ENCODE measurements around the gene SDCBP2.

SDCBP2 gene

DNA sequence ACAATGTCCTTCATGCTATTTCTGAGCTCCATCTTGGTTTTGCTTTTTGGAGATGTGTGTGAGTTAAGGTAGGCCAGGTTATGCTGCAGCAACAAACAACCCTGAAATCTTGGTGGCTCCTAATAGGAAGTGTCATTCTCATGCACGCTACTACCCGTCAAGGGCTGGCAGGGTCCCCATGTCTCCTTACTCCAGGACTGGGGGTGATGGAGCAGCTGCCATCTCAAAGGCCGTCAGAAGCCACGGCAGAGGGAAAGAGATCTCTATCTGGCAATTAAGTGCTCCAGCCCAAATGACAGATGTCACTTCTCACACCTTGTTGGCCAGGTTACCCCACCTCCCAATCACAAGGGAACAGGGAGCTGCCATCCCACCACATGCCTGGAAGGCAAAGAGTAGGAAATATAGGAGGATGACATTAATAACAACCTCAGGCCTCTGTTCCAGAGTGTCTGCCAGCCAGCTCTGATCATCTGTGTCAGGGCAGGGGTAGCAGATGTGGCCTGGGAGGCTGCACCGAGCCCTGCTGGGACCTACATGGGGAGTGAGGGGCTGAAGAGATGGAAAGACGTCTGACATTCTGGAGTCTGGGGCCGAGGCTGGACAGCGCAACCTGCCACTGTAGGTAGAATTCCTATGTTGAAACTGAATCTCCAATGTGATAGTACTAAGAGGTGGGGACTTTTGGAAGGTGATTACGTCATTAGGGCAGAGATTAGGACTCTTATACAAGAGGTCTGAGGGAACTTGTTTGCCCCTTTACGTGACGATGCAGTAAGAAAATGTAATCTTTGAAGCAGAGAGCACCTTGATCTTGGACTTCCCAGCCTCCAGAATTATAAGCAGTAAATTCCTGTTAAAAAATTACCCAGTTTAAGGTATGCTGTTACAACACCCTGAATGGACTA is 4.8 kb upstream of the SDCBP2 start:
- ChIA-PET CTCF (no interaction called here), POLR2A (no interaction called here)
- DNase-seq (ENCODE audit: extremely low spot score) = no peak
- TF ChIP-seq HDGF (IDR thresholded peaks at IDR 0.05; ENCODE audit: borderline replicate concordance) (no peak), ZNF384 (IDR thresholded peaks at IDR 0.05) (no peak), ELF4 (IDR thresholded peaks at IDR 0.05) (no peak), SP1 (IDR thresholded peaks at IDR 0.05) (no peak), ARNT (IDR thresholded peaks at IDR 0.05) (no peak), TARDBP (IDR thresholded peaks at IDR 0.05) (no peak), FOXM1 (IDR thresholded peaks at IDR 0.05; ENCODE audit: borderline replicate concordance) (no peak), FOXA1 (IDR thresholded peaks at IDR 0.05) (no peak), CTBP1 (IDR thresholded peaks at IDR 0.05; ENCODE audit: borderline replicate concordance) (no peak), SUZ12 (IDR thresholded peaks at IDR 0.05) (no peak)

DNA sequence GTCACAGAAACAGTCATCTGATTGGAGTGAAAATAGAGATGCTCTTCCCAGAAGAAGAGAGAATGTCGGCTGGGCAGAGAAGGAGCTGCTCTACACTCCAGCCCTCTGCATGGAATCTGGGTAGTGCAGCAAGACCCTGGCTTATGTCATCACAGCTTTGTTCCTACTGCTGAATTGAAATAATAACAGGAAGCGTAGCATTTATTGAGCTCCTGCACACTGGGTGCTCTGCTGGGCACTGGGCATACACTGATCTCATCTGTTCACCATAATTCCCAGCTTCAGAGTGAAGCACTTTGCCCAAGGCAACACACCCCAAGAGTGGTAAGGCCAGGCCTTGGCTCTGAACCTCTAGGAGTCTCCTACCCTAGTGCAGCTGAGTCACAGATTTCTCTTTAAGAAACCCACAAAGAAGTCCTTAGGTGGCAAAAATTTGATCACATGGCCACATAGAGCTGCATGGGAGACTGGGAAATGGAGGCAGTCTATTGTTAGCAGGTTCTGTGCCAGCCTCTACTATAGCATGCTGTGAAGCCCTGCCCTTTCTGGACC is 3.9 kb upstream of the SDCBP2 start:
- no peak for DNase-seq (ENCODE audit: extremely low spot score)
- POLR2A ChIA-PET = no interaction called here
- CTCF ChIA-PET = interaction anchor here (1.1 kb wide), 1 partner anchor 104 kb away, joined by 4 read pairs; no protein-coding TSS in a partner anchor
- TF ChIP-seq ARNT (IDR thresholded peaks at IDR 0.05) (no peak), FOXK2 (IDR thresholded peaks at IDR 0.05) (no peak), ELF4 (IDR thresholded peaks at IDR 0.05) (no peak), TARDBP (IDR thresholded peaks at IDR 0.05) (no peak)
- TF ChIP-seq, protein P1, sequence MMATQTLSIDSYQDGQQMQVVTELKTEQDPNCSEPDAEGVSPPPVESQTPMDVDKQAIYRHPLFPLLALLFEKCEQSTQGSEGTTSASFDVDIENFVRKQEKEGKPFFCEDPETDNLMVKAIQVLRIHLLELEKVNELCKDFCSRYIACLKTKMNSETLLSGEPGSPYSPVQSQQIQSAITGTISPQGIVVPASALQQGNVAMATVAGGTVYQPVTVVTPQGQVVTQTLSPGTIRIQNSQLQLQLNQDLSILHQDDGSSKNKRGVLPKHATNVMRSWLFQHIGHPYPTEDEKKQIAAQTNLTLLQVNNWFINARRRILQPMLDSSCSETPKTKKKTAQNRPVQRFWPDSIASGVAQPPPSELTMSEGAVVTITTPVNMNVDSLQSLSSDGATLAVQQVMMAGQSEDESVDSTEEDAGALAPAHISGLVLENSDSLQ (IDR thresholded peaks at IDR 0.05) = no peak

DNA sequence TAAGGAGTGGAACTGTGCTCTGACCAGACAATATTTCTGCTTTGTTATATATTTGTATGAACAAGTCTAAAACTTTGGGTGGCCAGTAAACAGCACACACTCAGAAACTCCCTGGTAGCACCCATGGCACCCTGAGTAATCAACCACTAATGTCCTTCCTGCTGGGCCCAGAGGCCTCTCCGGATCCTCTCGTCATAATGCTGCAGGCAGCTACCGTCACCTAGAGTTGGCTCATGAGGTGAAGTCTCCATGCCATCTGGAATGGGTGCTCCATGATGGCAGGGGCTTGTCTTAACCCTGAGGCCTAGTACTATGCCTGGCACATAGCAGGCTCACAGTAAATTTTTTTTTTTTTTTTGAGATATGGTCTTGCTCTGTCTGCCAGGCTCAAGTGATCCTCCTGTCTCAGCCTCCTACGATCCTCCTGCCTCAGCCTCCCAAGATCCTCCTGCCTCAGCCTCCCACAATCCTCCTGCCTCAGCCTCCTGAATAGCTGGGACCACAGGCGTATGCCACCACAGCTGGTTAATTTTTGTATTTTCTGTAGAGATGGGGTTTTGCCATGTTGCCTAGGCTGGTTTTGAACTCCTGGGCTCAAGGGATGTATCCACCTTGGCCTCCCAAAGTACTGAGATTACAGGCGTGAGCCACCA is 3.0 kb upstream of the SDCBP2 start:
- no peak for TF ChIP-seq ARNT (IDR thresholded peaks at IDR 0.05)
- TF ChIP-seq BHLHE40 (IDR thresholded peaks at IDR 0.05; ENCODE audit: borderline replicate concordance) = no peak
- TF ChIP-seq LEF1 (IDR thresholded peaks at IDR 0.05; ENCODE audit: borderline replicate concordance) = no peak
- no peak for TF ChIP-seq FOXA1 (IDR thresholded peaks at IDR 0.05)
- no peak for TF ChIP-seq TARDBP (IDR thresholded peaks at IDR 0.05)
- TF ChIP-seq NFRKB (IDR thresholded peaks at IDR 0.05) = no peak
- no peak for TF ChIP-seq CTBP1 (IDR thresholded peaks at IDR 0.05; ENCODE audit: borderline replicate concordance)
- TF ChIP-seq, protein P1 (IDR thresholded peaks at IDR 0.05) = no peak
- no peak for TF ChIP-seq FOXM1 (IDR thresholded peaks at IDR 0.05; ENCODE audit: borderline replicate concordance)
- no peak for TF ChIP-seq HDGF (IDR thresholded peaks at IDR 0.05; ENCODE audit: borderline replicate concordance)
- TF ChIP-seq ELF4 (IDR thresholded peaks at IDR 0.05) = no peak
- TF ChIP-seq L3MBTL2 (conservative IDR thresholded peaks at IDR 0.05) = no peak
- no peak for TF ChIP-seq FOXK2 (IDR thresholded peaks at IDR 0.05)
- no peak for TF ChIP-seq SUZ12 (IDR thresholded peaks at IDR 0.05)
- TF ChIP-seq SP1 (IDR thresholded peaks at IDR 0.05) = no peak
- no peak for TF ChIP-seq ZNF384 (IDR thresholded peaks at IDR 0.05)
- ChIA-PET CTCF (interaction anchor here (1.1 kb wide), 1 partner anchor 105 kb away, joined by 4 read pairs; no protein-coding TSS in a partner anchor), POLR2A (no interaction called here)
- DNase-seq (ENCODE audit: extremely low spot score) = no peak

DNA sequence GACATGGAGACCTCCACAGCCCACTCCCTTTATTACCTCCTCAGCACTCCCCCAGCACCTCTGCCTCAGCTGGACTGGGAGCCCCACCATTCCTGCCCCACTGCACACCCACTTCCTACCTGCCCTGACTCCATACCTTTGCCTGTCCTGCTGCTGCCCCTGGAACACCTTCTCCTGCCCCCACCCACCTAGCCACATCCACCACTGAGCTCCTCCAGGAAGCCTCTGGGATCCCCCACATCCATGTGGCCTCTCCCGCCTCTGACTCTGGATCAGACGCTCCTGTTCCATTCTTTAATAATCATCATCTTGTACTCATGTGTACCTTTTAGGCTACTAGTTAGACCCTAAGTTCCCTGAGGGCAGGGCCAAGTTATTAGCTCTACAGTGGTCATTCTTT is 2.2 kb upstream of the SDCBP2 start:
- POLR2A ChIA-PET = no interaction called here
- CTCF ChIA-PET = no interaction called here
- TF ChIP-seq BHLHE40 (IDR thresholded peaks at IDR 0.05; ENCODE audit: borderline replicate concordance) = no peak
- no peak for TF ChIP-seq TARDBP (IDR thresholded peaks at IDR 0.05)
- no peak for DNase-seq (ENCODE audit: extremely low spot score)

GRCh38 chr20:1330075-1330830 is 1.3 kb upstream of the SDCBP2 start:
- DNase-seq (ENCODE audit: extremely low spot score) = no peak
- POLR2A ChIA-PET = no interaction called here
- TF ChIP-seq L3MBTL2 (conservative IDR thresholded peaks at IDR 0.05) (no peak), LEF1 (IDR thresholded peaks at IDR 0.05; ENCODE audit: borderline replicate concordance) (no peak)
- TF ChIP-seq, protein P1 (IDR thresholded peaks at IDR 0.05) = no peak
- CTCF ChIA-PET = no interaction called here

Measured in HEK293T (cell line).